Caco-2 (cell line): ENCODE results near the gene TFPI. TPM values are rescaled to one million over a fixed set of nuclear protein-coding genes. Genes with fewer than 3 reads are reported as not detected.

ENCODE experiments used
- BruUV-seq: library from RNA; stranded (reverse); fragments of 400-500 nt; replicated peaks from 2 replicates; lab custom pipeline; 2021; lab: Mats Ljungman, UMichigan
- CTCF ChIA-PET: fragments of 300-600 bp; sonication (Branson Sonifier 250); formaldehyde crosslinking; loops from one replicate; lab custom pipeline; 2022; ENCODE audit warnings: antibody characterized with exemption; lab: Charles Lee
- POLR2A ChIA-PET: fragments of 300-600 bp; sonication (Branson Sonifier 250); formaldehyde crosslinking; loops from one replicate; lab custom pipeline; 2022; ENCODE audit warnings: antibody characterized with exemption; lab: Charles Lee
- DNase-seq, 2 experiments: peaks; one replicate each; pipeline versions ENCODE4 v3.0.0 to v3.0.0-alpha.2; 2020 to 2022
- H3K27me3 ChIP-seq: replicated peaks from 2 replicates; pipeline ENCODE4 v1.6.0; 2011; ENCODE audit warnings: low read length; ENCODE audit not compliant: control insufficient read depth, insufficient read depth
- H3K36me3 ChIP-seq: 2 replicates; pipeline ENCODE4 v1.5.1; 2011; ENCODE audit warnings: low read length; ENCODE audit not compliant: control insufficient read depth, insufficient read depth
- H3K4me1 ChIP-seq: fragments of 250-450 bp; sonication (Bioruptor Pico); 2 replicates; pipeline ENCODE4 v1.5.1; 2020; ENCODE audit warnings: mild to moderate bottlenecking
- H3K4me3 ChIP-seq: 2 replicates; pipeline ENCODE4 v1.5.1; 2011; ENCODE audit warnings: low read depth, mild to moderate bottlenecking, control low read depth, low read length
- H3K9me3 ChIP-seq: fragments of 250-450 bp; sonication (Bioruptor Pico); 2 replicates; pipeline ENCODE4 v1.5.1; 2020; ENCODE audit warnings: mild to moderate bottlenecking, moderate library complexity
- H3K27ac Mint-ChIP-seq: one replicate; pipeline ENCODE4 v1.8.0; 2022; ENCODE audit warnings: mixed read lengths; ENCODE audit not compliant: unreplicated experiment
- H3K27me3 Mint-ChIP-seq: one replicate; pipeline ENCODE4 v1.8.0; 2022; ENCODE audit warnings: mixed read lengths; ENCODE audit not compliant: insufficient read depth, unreplicated experiment
- H3K36me3 Mint-ChIP-seq: one replicate; pipeline ENCODE4 v1.8.0; 2022; ENCODE audit warnings: mild to moderate bottlenecking, mixed read lengths; ENCODE audit not compliant: insufficient read depth, unreplicated experiment
- H3K4me1 Mint-ChIP-seq: one replicate; pipeline ENCODE4 v1.8.0; 2022; ENCODE audit warnings: low read depth, mixed read lengths; ENCODE audit not compliant: unreplicated experiment
- H3K4me3 Mint-ChIP-seq: one replicate; pipeline ENCODE4 v1.8.0; 2022; ENCODE audit warnings: mild to moderate bottlenecking, moderate library complexity, mixed read lengths; ENCODE audit not compliant: unreplicated experiment
- H3K9me3 Mint-ChIP-seq: one replicate; pipeline ENCODE4 v1.8.0; 2022; ENCODE audit warnings: mixed read lengths; ENCODE audit not compliant: unreplicated experiment
- intact Hi-C: fragments of 100-400 bp; cut with micrococcal nuclease; formaldehyde crosslinking; loops from one replicate; pipeline ENCODE4 v1.10.0; 2022; ENCODE audit not compliant: unreplicated experiment
- total RNA-seq: library from RNA; stranded (reverse); gene quantifications from 2 replicates; pipeline ENCODE4 v1.2.3, GENCODE V29; 2022
- TF ChIP-seq, protein P1 (sequence below), 2 experiments: fragments of 200-600 bp in 1 of 2; IDR thresholded peaks; 1 replicate in 1 of 2; 2 replicates in 1 of 2; pipeline versions ENCODE4 v1.5.1 to v1.8.0; 2011 to 2022; ENCODE audit warnings: antibody characterized with exemption in 1 of 2, control low read depth in 1 of 2, inconsistent platforms in 1 of 2, low read depth in 1 of 2, low read length in 1 of 2, mild to moderate bottlenecking in 1 of 2, moderate library complexity in 1 of 2; ENCODE audit not compliant: insufficient read depth in 1 of 2, severe bottlenecking in 1 of 2, unreplicated experiment in 1 of 2

TFPI gene
- total RNA-seq, 1 experiment from 2014 or later: 31.0 TPM

DNA sequence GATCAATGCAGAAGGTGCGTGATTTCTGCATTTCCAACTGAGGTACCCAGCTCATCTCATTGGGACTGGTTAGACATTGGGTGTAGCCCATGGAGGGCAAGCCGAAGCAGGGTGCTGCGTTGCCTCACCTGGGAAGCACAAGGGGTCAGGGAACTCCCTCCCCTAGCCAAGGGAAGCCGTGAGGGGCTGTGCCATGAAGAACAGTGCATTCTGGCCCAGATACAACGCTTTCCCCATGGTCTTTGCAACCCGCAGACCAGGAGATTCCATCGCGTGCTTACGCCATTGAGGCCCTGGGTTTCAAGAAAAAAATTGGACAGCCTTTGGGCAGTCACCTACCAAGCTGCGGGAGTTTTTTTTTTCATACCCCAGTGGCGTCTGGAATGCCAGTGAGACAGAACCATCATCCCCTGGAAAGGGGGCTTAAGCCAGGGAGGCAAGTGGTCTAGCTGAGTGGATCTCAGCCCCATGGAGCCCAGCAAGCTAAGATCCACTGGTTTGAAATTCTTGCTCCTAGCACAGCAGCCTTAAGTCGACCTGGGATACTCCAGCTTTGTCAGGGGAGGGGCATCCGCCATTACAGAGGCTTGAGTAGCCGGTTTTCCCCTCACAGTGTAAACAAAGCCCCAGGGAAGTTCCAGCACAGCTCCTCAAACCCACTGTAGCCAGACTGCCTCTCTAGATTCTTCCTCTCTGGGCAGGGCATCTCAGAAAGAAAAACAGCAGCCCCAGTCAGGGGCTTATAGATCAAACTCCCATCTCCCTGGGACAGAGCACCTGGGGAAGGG is 21.7 kb downstream of the TFPI start:
- Mint-ChIP-seq H3K27ac (no peak overlapping the region), H3K9me3 (peaks cover 17% of the 10 kb centered on the region)
- no peaks in the 10 kb centered on the region for H3K27me3 ChIP-seq

GRCh38 chr2:187529977-187530721 is 24.1 kb downstream of the TFPI start:
- intact Hi-C loops: loop anchor here (2.0 kb wide), 1 partner anchor 29 kb away; no protein-coding TSS in a partner anchor
- no peaks in the 10 kb centered on the region for H3K9me3 ChIP-seq
- no TSS peak for BruUV-seq
- TF ChIP-seq, protein P1, sequence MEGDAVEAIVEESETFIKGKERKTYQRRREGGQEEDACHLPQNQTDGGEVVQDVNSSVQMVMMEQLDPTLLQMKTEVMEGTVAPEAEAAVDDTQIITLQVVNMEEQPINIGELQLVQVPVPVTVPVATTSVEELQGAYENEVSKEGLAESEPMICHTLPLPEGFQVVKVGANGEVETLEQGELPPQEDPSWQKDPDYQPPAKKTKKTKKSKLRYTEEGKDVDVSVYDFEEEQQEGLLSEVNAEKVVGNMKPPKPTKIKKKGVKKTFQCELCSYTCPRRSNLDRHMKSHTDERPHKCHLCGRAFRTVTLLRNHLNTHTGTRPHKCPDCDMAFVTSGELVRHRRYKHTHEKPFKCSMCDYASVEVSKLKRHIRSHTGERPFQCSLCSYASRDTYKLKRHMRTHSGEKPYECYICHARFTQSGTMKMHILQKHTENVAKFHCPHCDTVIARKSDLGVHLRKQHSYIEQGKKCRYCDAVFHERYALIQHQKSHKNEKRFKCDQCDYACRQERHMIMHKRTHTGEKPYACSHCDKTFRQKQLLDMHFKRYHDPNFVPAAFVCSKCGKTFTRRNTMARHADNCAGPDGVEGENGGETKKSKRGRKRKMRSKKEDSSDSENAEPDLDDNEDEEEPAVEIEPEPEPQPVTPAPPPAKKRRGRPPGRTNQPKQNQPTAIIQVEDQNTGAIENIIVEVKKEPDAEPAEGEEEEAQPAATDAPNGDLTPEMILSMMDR (IDR thresholded peaks at IDR 0.05; ENCODE audit: insufficient read depth in 1 of 2, low read depth in 1 of 2, low read length in 1 of 2, severe bottlenecking in 1 of 2, unreplicated experiment in 1 of 2): no peak
- H3K4me3 ChIP-seq: no peak overlapping the region
- H3K36me3 ChIP-seq: no peaks in the 10 kb centered on the region
- Mint-ChIP-seq H3K27me3 (no peaks in the 10 kb centered on the region), H3K4me1 (peaks cover 12% of the 10 kb centered on the region), H3K9me3 (peaks cover 8% of the 10 kb centered on the region), H3K4me3 (no peak overlapping the region), H3K36me3 (no peaks in the 10 kb centered on the region), H3K27ac (no peak overlapping the region)
- peaks cover 7% of the 10 kb centered on the region; the same call in 1 of the 2 replicates for H3K4me1 ChIP-seq
- DNase-seq: no peak
- ChIA-PET POLR2A (no interaction called here), CTCF (no interaction called here)
- H3K27me3 ChIP-seq: no peaks in the 10 kb centered on the region

More for the DNA sequence above, 21.7 kb downstream of the TFPI start:
- H3K9me3 ChIP-seq: no peaks in the 10 kb centered on the region
- H3K4me1 ChIP-seq: peaks cover 7% of the 10 kb centered on the region; the same call in 1 of the 2 replicates
- DNase-seq: no peak
- no peak overlapping the region for H3K4me3 ChIP-seq
- H3K36me3 ChIP-seq: no peaks in the 10 kb centered on the region
- CTCF ChIA-PET: no interaction called here
- TF ChIP-seq, protein P1 (IDR thresholded peaks at IDR 0.05; ENCODE audit: insufficient read depth in 1 of 2, low read depth in 1 of 2, low read length in 1 of 2, severe bottlenecking in 1 of 2, unreplicated experiment in 1 of 2): no peak
- POLR2A ChIA-PET: no interaction called here
- intact Hi-C loops: no loop called here
- no peak overlapping the region for H3K4me3 Mint-ChIP-seq
- H3K36me3 Mint-ChIP-seq: no peaks in the 10 kb centered on the region
- H3K4me1 Mint-ChIP-seq: peaks cover 12% of the 10 kb centered on the region
- BruUV-seq: no TSS peak
- H3K27me3 Mint-ChIP-seq: no peaks in the 10 kb centered on the region

DNA sequence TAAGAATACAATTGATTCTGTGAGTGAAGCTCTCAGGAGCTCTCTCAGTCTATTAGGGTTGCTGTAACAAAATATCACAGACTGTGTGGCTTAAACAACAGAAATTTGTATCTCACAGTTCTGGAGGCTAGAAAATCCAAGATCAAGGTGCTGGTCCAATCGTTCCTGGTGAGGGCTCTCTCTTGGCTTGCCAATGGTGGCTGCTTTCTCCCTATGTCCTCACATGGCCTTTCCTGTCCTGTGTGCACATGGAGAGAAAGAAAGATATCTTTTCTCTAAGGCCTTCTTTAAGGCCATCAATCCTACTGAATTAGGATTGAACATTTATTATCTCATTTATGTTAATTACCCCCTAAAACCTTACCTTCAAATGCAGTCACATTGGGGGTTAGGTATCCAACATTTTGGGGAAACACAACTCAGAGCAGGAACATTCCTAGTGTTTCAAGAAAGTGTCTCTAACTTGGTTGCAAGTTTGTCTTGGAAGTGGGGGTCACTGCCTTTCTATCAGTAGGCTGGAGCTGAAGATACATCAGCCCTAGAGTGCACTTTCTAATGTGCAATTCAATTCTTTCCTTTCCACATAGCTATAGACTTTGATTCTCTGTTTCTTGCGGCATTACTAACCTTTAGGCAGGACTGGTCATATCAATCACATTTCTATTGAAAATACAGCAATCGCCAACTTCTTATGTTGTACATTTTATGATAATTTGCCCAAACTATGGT is 24.8 kb downstream of the TFPI start:
- no peaks in the 10 kb centered on the region for H3K36me3 ChIP-seq
- Mint-ChIP-seq H3K27ac (no peak overlapping the region), H3K36me3 (no peaks in the 10 kb centered on the region), H3K27me3 (no peaks in the 10 kb centered on the region), H3K4me3 (no peak overlapping the region), H3K4me1 (peaks cover 12% of the 10 kb centered on the region), H3K9me3 (peaks cover under 1% of the 10 kb centered on the region)
- H3K4me3 ChIP-seq: no peak overlapping the region
- BruUV-seq: no TSS peak
- peaks cover 7% of the 10 kb centered on the region; the same call in 1 of the 2 replicates for H3K4me1 ChIP-seq
- DNase-seq: no peak
- POLR2A ChIA-PET: no interaction called here
- no peaks in the 10 kb centered on the region for H3K9me3 ChIP-seq
- CTCF ChIA-PET: no interaction called here
- intact Hi-C loops: no loop called here
- TF ChIP-seq, protein P1 (IDR thresholded peaks at IDR 0.05; ENCODE audit: insufficient read depth in 1 of 2, low read depth in 1 of 2, low read length in 1 of 2, severe bottlenecking in 1 of 2, unreplicated experiment in 1 of 2): no peak
- no peaks in the 10 kb centered on the region for H3K27me3 ChIP-seq
